ENCODE results near the gene MSI2.

Gene MSI2

DNA sequence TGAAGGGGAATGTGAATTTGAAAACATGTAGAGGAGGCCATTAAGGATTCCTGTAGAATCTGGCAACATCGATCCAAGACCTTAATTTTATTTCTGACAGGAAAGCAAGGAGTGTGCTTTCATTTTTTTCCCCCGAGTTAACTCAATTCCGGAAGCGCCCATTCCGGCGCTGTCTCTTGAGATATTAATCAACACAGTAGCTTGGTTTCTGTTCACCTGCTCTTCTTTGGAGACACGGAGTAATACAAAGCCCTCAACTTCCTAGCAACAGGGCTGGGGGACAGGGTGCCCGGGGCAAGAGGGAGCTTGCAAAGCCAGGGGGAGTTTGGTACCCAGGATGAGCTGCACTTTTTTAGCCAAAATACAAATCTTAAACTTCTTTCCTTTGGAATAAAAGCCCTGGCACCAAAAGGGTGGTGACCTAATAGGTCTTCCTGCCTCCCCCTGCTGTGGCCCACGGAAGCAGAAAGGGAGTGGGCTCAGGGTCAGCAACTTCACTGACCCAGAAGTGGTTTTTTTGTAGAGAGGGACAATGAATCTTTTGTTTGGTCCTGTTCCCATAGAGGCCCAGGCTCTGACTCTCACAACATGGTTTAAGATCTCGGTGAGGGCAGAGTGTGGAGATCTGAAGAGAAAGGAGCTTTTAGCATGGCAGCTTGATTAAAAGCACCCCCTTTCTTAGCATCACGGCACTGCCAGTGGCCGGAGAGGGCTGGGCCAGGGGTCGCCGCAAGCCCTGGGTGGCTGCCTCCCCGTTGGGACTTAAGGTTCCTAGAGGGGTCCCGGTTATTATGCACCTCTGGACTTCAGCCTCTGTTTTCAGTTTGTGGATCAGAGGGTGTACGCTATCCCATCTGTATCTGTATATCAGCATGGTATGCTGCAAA lies 281.4 kb downstream of the MSI2 start:
- H3K4me3 ChIP-seq (ENCODE audit: insufficient read depth, low read length, poor library complexity, severe bottlenecking), result no peak overlapping the region
- no peak for TF ChIP-seq EZH2phosphoT487 (conservative IDR thresholded peaks at IDR 0.05; ENCODE audit: low read length)
- TF ChIP-seq, protein P1, sequence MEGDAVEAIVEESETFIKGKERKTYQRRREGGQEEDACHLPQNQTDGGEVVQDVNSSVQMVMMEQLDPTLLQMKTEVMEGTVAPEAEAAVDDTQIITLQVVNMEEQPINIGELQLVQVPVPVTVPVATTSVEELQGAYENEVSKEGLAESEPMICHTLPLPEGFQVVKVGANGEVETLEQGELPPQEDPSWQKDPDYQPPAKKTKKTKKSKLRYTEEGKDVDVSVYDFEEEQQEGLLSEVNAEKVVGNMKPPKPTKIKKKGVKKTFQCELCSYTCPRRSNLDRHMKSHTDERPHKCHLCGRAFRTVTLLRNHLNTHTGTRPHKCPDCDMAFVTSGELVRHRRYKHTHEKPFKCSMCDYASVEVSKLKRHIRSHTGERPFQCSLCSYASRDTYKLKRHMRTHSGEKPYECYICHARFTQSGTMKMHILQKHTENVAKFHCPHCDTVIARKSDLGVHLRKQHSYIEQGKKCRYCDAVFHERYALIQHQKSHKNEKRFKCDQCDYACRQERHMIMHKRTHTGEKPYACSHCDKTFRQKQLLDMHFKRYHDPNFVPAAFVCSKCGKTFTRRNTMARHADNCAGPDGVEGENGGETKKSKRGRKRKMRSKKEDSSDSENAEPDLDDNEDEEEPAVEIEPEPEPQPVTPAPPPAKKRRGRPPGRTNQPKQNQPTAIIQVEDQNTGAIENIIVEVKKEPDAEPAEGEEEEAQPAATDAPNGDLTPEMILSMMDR (IDR thresholded peaks at IDR 0.05; ENCODE audit: insufficient read depth, low read length, poor library complexity, severe bottlenecking), result no peak
- no peaks in the 10 kb centered on the region for H3K36me3 ChIP-seq (ENCODE audit: low read length)
- no peaks in the 10 kb centered on the region for H3K79me2 ChIP-seq (ENCODE audit: insufficient read depth, low read length)
- no peaks in the 10 kb centered on the region for H3K9me3 ChIP-seq (ENCODE audit: insufficient read depth, low read length)
- H3K9me2 ChIP-seq (replicated peaks; ENCODE audit: insufficient read depth, low read length), result no peaks in the 10 kb centered on the region
- H3K9ac ChIP-seq (ENCODE audit: low read length), result no peak overlapping the region
- H3K27me3 ChIP-seq (ENCODE audit: low read length), result no peaks in the 10 kb centered on the region
- H3K4me2 ChIP-seq (ENCODE audit: low read depth, low read length, poor library complexity, severe bottlenecking), result no peak overlapping the region
- H4K20me1 ChIP-seq (ENCODE audit: low read depth, low read length), result no peaks in the 10 kb centered on the region
- H3K27ac ChIP-seq (ENCODE audit: low read depth, low read length), result no peak overlapping the region
- H3F3A ChIP-seq (ENCODE audit: insufficient read depth), result no peaks in the 10 kb centered on the region
- H2AFZ ChIP-seq (ENCODE audit: low read depth, low read length, severe bottlenecking), result no peak overlapping the region

DNA sequence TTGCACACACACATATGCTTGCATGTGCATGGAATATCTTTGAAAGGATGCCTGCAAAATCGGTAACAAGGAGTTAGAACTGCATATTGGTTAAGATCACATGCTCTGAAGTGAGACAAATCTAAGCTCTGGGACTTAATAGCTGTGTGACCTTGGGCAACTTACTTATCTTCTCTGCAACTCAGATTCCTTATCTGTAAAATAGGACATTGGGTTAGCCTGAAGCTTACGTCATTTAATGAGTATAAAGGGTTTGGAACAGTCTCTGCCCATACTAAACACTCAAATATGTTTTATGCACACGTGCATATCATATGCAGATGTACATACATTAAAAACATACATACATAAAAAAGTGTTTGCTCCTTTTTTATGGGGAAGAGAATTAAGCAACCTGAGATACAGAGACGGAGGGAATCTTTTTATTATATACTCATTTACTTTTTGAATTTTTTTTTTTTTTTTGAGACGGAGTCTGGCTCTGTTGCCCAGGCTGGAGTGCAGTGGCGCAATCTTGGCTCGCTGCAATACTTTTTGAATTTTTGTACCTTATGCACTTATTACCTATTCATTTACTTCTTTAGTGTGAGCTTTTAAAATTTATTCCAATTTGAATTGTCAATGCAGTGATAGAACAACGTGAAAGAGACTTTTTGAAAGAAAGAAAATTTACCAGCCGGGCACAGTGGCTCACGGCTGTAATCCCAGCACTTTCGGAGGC lies 282.6 kb downstream of the MSI2 start:
- no peaks in the 10 kb centered on the region for H3K9me3 ChIP-seq (ENCODE audit: insufficient read depth, low read length)
- H3K4me3 ChIP-seq (ENCODE audit: insufficient read depth, low read length, poor library complexity, severe bottlenecking), result no peak overlapping the region
- no peaks in the 10 kb centered on the region for H3K36me3 ChIP-seq (ENCODE audit: low read length)
- H3K9me2 ChIP-seq (replicated peaks; ENCODE audit: insufficient read depth, low read length), result no peaks in the 10 kb centered on the region
- TF ChIP-seq EZH2phosphoT487 (conservative IDR thresholded peaks at IDR 0.05; ENCODE audit: low read length), result no peak
- TF ChIP-seq, protein P1 (IDR thresholded peaks at IDR 0.05; ENCODE audit: insufficient read depth, low read length, poor library complexity, severe bottlenecking), result no peak
- no peak overlapping the region for H3K27ac ChIP-seq (ENCODE audit: low read depth, low read length)
- H2AFZ ChIP-seq (ENCODE audit: low read depth, low read length, severe bottlenecking), result no peak overlapping the region
- no peaks in the 10 kb centered on the region for H3K79me2 ChIP-seq (ENCODE audit: insufficient read depth, low read length)
- H3F3A ChIP-seq (ENCODE audit: insufficient read depth), result no peaks in the 10 kb centered on the region
- H3K9ac ChIP-seq (ENCODE audit: low read length), result no peak overlapping the region
- no peaks in the 10 kb centered on the region for H4K20me1 ChIP-seq (ENCODE audit: low read depth, low read length)
- H3K27me3 ChIP-seq (ENCODE audit: low read length), result no peaks in the 10 kb centered on the region
- no peak overlapping the region for H3K4me2 ChIP-seq (ENCODE audit: low read depth, low read length, poor library complexity, severe bottlenecking)

DNA sequence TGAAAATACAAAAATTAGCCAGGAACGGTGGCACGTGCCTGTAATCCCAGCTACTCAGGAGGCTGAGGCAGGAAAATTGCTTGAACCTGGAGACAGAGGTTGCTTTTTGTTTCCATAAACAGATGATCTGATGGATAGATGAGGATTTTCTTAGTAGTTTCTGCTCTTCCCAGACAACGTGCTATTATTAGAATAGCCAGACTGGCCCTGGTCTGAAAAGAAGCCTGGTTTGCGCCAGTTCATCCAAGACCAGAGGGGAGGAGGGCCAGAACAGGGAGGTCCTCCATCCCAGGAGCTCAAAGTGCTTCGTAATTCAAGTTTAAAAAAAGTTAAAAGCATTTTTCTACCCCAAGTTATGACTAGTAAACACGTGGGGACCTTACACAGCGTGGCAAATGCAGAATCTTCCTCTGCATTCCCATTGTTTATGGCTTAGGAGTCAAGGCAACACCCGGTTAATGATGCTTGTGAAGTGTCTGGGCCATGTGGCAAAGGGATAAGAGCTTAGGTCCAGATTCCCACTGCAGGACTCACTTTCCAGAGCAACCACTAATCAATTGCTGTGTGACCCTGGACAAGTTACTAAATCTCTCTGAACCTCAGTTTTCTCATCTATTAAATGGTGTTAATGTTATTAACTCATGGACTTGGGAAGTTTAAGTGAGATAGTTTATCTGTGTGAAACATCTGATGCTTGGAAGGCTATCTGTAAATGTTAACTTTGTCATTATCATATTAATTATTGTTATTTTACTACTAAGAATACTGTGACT lies 283.4 kb downstream of the MSI2 start:
- no peaks in the 10 kb centered on the region for H3K36me3 ChIP-seq (ENCODE audit: low read length)
- H3K4me3 ChIP-seq (ENCODE audit: insufficient read depth, low read length, poor library complexity, severe bottlenecking), result no peak overlapping the region
- H4K20me1 ChIP-seq (ENCODE audit: low read depth, low read length), result no peaks in the 10 kb centered on the region
- no peak overlapping the region for H3K27ac ChIP-seq (ENCODE audit: low read depth, low read length)
- H3K27me3 ChIP-seq (ENCODE audit: low read length), result no peaks in the 10 kb centered on the region
- H3F3A ChIP-seq (ENCODE audit: insufficient read depth), result no peaks in the 10 kb centered on the region
- H3K9me2 ChIP-seq (replicated peaks; ENCODE audit: insufficient read depth, low read length), result no peaks in the 10 kb centered on the region
- no peaks in the 10 kb centered on the region for H3K79me2 ChIP-seq (ENCODE audit: insufficient read depth, low read length)
- H3K4me2 ChIP-seq (ENCODE audit: low read depth, low read length, poor library complexity, severe bottlenecking), result no peak overlapping the region
- no peak overlapping the region for H2AFZ ChIP-seq (ENCODE audit: low read depth, low read length, severe bottlenecking)
- H3K9ac ChIP-seq (ENCODE audit: low read length), result no peak overlapping the region
- no peaks in the 10 kb centered on the region for H3K9me3 ChIP-seq (ENCODE audit: insufficient read depth, low read length)
- TF ChIP-seq, protein P1 (IDR thresholded peaks at IDR 0.05; ENCODE audit: insufficient read depth, low read length, poor library complexity, severe bottlenecking), result no peak
- TF ChIP-seq EZH2phosphoT487 (conservative IDR thresholded peaks at IDR 0.05; ENCODE audit: low read length), result no peak

All from SU-DHL-6 (cell line).